Stimulated activated CD4-positive, alpha-beta T cell treated with anti-CD3 and anti-CD28 coated beads, Interleukin-4, amount 100 ng/mL, for 48 hours (primary cell): Measurements from ENCODE around the gene SPATA31E1.
"Not testable (repeated sequence)": the region's sequence is repeated elsewhere in the genome, so short reads cannot be mapped to it uniquely, and the experiment has no call there.

ENCODE experiments used
- DNase-seq, 2 donors: peaks; one replicate each; pipeline ENCODE4 v3.0.0-alpha.2; 2020; ENCODE audit warnings: low read depth in 2 of 2

SPATA31E1 gene

DNA sequence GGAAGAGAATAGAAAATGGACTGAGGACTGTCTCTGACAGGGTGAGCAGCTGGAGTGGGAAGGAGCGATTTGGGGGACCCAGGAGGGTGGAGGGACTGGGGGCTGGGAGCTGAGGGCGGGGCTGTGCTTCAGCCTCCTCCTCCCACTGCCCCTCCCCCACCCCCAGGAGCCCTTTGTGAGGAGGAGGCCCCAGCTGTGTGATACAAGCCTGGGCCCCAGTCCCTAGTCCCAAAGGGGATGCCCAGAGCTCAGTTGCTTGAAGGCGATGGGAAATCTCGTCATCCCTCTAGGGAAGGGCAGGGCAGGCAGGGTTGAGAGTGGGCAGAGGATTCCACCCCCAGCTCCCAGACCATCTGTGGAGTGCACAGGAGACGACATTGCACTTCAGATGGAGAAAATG is at the start of gene SPATA31E1:
Gene SPATA31E1, plus strand, starts transcription at position 251 of the 400 bp plus-strand sequence. Its CDS starts 15 bp downstream, at position 266.
- DNase-seq, result no peak

DNA sequence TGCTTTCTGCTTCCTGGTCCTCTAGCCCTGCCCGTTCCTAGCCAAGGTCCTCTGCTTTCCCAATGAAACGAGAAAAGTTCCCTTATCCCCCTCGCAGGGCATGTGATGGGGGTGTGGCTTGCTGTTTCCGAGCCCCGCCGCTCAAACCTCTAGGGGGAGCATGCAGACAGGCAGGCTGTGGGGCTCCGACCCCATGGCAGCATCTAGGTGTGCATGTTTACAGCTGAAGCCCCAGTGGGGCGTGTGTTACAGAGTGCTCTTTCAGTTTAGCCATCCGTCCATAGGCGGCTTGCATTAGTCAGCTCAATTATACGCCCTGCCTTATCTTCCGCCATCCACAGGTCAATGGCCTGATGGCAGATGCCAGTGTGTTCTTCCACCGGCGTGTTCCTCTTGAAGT is 48.3 kb upstream of the SPATA31E1 start:
- DNase-seq, result no peak

DNA sequence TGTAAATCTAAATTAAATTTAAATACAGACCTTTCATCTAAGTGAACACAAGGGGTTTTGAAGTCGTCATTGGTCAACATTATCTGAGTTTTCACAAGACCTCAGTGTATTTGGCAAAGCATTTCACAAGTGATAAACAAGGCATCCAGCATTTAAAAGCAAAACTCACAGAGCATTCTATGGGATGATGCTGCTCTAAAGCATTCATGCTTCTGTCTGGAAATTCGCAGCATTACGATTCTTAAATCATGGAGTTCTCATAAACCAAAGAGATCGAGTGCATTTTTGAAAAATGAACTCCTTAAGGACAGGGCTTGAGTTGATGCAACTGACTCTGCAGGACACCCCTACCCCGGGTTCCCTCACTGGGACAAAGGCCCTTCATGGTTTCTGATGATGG is 46.1 kb upstream of the SPATA31E1 start:
- no peak for DNase-seq

DNA sequence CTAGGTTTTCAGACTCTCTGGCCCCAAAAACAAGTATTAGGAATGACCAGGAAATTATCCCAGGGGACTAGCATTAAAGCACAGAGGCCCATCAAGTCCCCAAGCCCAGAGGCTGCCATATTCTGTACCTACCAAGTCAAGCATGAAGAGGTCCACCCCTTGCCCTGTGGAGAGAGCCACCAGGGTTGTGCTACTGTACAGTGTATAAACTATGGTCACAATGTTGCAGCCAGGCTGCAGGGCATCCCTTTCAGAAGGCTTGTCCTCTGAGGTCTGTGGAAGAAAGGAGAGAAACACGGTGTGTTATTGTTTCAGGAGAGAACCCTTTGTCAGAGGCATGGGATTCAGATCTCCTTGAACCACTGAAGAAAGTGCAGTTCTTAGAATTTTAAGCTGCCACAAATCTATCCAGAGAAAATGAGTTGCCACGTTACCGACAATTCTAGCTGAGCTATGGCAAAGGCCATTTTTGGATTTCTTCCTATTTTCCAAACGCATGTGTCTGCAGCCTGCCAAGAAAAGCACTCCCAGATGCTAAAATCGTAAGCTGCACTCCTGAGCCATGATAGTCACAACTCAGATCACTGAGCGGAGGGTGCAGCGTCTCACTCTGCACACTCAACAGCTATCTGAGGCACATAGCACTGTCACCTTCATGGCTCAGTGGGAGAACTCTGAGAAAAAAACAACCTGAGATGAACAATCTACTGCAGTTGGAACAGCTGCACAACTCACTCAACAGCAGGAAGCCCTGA is 45.5 kb upstream of the SPATA31E1 start:
- no peak for DNase-seq

DNA sequence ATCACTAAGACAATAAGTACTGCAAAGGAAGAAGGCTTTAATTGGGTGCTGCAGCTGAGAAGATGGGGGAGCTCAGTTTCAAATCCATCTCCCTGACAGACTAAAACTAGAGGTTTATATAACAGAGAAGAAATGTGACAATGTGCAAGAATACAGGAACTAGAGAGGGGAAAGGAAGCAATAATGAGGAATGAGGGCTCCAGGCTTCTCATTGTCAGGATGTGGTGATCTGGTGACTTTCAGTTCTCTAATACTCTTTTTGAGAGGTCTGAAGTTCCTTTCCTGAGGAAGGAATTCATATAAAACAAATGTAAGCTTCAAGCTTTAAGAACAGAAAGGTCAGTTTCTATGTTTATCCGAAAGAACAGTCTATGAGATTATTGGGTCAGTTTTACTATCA is 42.5 kb upstream of the SPATA31E1 start:
- no peak for DNase-seq

DNA sequence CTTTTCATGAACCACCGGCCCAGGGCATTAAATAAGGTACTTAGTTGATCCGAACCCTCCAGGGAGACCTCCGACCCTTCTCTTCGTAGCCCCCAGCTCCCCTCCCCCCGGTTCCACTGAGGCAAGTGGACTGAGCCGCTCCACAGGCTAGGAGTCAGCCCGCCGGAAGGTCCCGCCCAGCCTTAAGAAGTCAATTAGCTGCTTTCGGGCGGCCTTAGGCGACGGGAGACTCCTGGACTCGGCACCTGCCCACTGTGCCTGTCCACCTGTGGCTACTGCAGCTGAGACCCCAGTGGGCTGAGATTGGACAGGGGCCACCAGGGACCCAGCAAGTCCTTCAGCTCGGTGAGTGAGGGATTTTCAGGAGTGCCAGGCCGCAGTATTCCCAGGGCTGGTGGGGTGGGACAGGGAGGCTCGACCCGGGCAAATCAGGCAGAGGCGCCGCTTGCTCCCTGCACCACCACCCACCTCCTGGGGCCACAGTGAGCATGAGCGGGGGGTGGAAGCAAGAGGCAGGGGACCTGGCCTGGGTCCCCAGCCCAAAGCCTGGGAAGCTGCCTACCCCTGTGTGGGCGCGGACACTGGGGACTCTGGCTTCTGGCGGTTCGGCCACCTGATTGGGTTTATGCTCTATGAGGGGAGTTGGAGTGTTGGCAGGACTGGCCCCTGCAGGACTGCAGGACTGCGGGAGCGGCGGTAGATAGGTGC is 39.6 kb upstream of the SPATA31E1 start:
- DNase-seq, result no peak

DNA sequence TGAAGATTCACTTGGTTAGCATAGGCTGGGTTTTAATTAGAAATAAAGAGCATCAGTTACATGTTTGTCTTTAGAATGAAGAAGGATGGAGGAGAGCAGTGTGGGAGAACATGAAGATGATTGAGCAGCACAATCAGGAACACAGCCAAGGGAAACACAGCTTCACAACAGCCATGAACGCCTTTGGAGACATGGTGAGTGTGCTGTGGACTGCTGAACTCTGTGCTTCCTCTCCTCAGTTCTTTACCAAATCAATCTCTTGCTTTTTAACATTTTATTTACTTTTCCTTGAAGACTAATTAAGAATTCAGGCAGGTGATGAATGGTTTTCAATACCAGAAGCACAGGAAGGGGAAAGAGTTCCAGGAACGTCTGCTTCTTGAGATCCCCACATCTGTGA is 38.2 kb upstream of the SPATA31E1 start:
- DNase-seq, result no peak

DNA sequence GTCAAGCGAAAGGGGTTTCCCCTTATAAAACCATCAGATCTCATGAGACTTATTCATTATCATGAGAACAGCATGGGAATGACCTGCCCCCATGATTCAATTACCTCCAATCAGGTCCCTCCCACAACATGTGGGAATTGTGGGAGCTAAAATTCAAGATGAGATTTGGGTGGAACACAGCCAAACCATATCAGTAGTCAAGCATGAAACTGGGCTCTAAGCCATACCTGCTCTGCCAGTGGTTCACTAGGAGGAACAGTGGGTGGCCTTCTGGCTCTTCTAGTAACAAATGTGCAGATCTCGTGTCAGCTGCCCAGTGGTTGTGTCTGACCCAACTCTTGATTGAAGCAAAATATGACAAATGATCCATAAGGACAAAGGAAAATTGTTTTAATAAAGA is 34.9 kb upstream of the SPATA31E1 start:
- not testable (repeated sequence) for DNase-seq

DNA sequence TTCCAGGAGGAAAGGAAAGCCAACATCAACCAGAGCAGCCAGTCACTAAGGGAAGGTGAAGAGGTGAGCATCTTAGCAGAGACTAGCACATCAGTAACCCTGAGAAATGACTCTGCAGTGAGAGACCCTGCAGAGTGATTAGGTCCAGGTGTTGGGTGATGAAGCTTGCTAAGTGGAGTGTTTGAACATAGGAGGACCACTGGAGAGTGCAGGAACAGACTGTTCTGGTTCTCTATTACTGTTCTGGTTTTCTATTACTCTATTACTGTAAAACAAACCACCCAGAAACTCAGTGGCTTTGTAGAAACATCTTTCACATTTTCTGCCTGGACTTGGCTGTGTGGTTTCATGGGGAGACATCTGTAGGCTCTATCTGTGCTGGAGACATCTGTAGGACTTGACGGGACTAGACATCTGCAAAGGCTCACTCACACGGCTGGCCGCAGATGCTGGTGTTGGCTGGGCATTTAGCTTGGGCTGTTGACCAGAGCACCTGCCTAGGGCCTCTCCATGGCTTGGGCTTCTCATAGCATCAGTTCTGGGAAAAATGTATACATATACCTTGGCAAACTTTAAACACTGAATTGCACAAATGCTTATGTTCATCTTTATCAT is 33.4 kb upstream of the SPATA31E1 start:
- DNase-seq, result no peak

DNA sequence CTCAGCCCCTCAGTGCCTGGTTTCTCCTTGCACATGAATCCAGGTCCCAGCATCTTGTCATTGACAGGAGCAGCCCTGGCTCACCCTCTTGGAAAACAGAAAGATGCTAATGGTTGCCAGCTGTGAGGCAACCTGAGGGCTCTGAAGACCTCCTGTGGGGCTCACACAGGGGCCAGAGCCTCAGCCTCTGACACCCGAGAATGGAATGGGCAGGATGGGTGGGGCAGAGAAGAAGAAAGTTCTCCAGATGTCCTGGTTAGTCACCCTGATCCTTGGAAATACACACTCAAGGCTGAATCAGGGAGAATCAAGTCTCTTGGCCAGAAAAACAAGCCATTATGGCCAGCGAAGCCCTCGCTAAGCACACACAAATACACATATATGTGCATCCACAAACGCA is 32.3 kb upstream of the SPATA31E1 start:
- DNase-seq, result no peak

DNA sequence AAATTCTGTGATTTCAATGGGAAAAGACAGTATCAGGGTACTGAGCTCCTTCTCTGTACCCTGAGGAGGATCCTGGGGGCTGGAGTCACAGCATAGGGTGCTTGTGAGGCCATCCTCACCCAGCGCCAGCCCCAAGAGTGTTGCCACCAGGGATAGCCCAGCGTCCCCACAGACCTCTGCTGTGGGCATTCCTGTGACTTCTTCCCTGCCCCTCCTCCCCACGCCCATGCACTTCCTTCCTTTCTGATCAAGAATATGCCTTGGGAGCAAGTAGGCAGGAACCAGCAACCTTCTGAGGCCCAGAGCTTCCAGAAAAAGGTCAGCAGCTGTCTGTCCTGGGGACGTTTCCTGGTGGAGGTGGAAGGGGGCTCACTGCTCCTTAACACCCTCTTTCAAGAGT is 31.5 kb upstream of the SPATA31E1 start:
- not testable (repeated sequence) for DNase-seq

DNA sequence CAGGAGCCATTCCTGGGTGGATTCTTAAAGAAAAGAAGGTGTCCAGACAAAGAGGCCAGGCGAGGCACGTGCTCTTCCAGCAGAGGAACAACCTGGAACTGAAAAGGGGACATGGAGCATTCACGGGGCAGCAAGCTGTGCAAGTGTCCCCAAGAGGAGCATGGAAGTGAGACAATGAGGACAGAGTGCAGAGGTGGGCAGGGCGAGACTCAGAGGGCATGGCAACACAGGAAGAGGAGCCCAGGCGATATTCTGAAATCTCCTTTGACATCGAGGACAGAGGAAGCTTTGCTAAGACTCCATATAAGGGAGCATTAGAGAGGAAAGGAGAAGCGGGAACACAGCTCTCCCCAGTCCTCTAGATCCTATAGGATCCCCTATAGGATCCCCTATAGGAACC is 29.4 kb upstream of the SPATA31E1 start:
- no peak for DNase-seq

DNA sequence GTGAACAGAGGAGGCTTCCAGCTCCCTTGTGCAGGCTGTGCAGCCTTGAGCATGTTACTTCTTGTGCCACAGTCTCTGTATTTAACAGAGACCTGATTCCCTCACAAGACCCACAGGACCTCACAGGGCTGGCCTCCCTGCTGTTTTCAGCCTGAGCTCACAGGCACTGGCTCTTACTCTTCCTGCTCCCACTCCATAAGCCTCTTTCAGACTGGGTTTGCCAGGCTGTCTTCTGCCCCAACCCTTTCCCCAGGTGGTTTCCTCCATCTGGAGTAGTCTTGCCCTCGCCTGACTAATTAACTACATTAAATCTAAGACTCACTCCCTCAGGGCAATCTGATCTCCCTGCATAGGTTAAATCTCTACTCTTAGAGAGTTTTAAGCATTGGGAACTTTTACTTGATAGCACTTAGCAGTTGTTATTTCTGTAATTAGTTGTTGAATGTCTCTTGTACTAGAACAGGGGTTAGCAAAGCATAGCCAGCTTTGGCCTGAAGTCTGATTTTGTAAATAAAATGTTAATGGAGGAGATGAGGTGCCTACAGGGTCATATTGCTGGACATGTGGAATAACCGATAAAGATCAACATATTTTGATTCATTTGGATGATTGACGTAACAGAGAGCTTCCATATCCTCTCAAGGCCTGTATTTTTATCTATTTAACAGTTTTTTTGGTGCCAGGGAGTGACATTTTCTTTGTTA is 28.6 kb upstream of the SPATA31E1 start:
- DNase-seq, result no peak

DNA sequence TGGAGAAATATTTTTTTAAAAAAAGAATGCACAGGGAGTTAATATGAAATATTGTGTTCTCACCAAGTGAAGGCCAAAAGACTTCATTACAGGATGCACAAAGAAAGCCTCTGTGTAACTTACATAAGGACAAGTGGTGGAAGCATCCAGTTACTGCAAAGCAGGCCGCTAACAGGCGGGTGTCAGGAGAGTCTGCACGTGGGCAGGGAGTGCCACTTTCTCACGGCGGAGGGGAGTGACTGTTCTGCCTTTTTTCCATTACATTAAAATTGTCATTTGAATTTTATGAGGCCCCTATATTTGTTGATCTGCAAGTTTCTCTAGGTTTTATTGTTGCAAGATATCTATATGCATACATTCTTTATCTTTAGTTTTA is 28.1 kb upstream of the SPATA31E1 start:
- DNase-seq, result no peak

DNA sequence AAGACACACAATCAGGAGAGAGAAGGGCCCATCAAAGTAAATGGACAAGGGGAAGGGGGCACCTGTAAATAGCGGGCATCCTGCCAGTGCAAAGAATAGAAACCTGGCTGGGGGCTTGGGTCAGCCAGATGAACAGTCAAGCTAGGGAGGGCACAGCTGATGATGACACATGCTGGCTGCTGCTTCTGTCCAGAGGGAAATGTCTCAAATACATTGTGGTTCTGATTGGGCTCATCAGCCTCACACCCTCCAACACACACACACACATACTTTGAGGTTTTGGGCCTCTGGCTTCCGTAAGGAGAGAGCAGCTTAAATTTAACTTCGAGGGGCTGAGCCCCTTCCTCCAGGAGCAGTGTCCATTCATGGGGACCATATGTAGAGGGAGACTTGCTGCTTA is 27.6 kb upstream of the SPATA31E1 start:
- no peak for DNase-seq

DNA sequence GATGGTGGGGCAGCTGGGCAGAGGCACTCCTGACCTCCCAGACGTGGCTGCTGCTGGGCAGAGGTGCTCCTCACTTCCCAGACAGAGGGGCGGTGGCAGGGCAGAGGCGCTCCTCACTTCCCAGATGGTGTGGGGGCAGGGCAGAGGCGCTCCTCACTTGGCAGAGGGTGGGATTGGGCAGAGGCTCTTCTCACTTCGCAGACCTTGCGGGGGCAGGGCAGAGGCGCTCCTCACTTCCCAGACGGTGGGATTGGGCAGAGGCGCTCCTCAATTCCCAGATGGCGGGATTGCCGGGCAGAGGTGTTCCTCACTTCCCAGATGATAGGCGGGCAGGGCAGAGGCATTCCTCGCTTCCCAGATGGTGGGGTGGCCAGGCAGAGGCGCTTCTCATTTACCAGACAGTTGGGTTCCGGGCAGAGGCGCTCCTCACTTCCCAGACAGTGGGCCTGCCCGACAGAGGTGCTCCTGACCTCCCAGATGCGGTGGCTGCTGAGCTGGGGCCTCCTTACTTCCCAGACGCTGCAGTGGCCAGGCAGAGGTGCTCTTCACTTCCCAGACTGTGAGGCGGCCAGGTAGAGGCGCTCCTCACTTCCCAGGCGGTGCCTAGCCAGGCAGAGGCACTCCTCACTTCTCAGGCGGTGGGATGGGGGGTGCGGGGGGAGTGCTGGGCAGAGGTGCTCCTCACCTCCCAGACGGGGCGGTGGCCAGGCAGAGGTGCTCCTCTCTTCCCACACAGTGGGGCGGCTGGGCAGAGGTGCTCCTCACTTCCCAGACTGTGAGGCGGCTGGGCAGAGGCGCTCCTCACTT is 25.3 kb upstream of the SPATA31E1 start:
- no peak for DNase-seq

DNA sequence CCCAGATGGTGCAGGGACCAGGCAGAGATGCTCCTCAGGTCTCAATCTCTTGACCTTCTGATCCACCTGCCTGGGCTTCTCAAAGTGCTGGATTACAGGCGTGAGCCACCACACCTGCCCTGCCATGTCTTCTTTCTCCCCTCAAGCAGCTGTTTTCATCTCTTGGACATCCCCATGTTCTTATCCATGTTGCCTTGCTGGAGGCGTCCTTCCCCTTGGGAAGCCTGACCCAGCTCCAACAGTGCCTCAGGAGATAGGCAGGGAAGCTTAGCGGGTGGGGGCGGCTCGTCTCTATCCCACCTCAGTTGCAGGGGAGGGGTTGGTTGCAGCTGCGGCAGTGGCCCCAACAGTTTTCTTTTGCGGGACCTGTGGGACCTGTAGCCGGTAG is 24.7 kb upstream of the SPATA31E1 start:
- DNase-seq, result no peak

DNA sequence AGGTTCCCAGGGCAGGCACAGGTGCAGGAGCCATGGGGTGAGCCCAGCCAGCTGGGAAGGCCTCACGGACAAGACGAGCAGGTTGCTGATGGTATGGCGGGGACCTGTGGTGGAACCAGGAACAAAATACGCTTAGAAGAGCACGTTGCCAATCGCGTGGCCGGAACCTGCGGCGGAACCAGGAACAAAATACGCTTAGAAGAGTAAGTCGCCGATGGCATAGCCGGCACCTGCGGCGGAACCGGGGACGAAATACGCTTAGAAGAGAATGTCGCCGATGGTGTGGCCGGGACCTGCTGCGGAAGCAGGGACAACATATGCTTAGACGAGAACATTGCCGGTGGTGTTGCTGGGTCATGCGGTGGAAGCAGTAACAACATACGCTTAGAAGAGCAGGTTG is 23.5 kb upstream of the SPATA31E1 start:
- no peak for DNase-seq

DNA sequence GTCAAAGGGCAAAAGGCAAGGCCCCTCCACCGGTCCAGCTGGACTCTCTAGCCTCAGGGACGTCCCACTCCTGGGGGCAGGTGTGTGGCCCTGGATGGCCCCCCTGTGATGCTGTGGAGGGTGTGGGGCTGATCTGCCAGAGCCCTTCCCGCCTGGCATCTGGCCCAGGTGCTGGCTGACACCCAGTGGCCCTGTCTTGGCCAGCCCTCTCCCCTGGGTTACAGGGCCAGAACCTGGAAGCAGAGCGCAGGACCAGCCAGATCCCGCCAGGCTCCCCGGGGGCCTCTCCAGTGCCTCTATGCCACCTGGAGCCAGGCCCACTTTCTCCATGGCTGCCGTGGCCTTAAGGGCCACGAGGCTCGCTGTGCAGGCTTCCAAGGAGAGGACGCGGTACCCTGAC is 22.9 kb upstream of the SPATA31E1 start:
- DNase-seq, result no peak

DNA sequence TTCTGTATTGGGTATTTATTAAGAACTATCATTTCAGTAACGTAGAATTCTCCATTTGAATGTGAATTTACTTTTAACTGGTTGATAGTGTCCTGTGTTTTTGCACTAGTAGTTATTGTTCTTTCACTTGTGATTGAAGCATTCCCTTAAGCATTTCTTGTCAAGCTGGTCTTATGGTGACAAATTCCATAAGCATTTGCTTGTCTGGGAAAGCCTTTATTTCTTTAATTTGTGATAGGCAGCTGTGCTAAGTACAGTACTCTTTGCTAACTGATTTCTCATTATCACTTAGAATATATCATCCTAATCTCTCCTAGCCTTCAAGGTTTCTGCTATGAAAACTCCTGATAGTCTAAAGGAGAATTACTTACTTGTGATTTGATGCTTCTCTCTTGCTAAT is 21.3 kb upstream of the SPATA31E1 start:
- no peak for DNase-seq

DNA sequence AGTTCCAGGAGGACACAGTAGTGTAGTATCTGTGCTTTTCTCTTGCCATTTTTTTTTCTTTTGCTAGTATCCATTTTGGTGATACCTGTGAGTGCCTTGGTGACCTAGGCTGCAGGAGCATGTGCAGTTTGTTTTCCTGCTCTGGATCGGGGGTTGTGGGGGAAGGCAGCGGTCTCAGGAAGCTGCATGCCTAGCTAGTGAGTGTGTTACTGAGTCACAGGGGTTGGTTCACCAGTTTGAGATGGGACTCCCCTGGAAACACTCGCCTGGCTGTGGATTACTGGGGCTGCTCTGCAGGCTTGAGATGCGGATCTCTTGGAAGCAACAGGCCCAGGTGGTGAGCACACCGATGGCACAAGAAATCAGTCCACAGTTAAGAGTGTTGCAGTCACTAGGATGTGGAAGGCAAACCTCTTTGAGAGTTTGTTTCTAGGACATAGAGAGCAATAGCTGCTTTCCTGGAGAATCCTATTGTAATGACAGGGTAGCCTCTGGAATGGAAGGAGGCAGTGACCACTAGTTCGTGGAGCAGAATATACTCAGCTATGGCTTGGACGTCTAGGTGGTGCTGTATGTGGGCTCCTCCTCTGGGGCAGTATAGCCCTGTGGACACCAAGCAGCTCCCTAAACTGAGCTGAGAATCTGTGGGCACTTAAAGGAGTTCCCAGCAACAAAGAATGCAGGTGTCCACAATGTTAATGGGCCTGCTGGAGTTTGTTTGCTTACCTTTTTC is 20.0 kb upstream of the SPATA31E1 start:
- no peak for DNase-seq
